K562 (cell line): ENCODE results near the gene ITPR1. TPM values are rescaled to one million over a fixed set of nuclear protein-coding genes. Genes with fewer than 3 reads are reported as not detected.

ENCODE experiments used
- ARID1B ChIP-seq: fragments of 450-650 bp; IDR thresholded peaks from 2 replicates; pipeline ENCODE4 v1.6.1; 2016; ENCODE audit warnings: antibody characterized with exemption, mild to moderate bottlenecking, inconsistent platforms
- BCOR ChIP-seq: fragments of 450-650 bp; IDR thresholded peaks from 2 replicates; pipeline ENCODE4 v1.6.1; 2016
- CBFA2T3 ChIP-seq: fragments of 450-650 bp; IDR thresholded peaks from 2 replicates; pipeline ENCODE4 v1.6.1; 2017
- CBX3 ChIP-seq, 2 experiments: IDR thresholded peaks; 1 replicate in 1 of 2; 2 replicates in 1 of 2; pipeline ENCODE4 v1.6.1; 2012; ENCODE audit warnings: inconsistent platforms in 2 of 2, low read length in 2 of 2, borderline replicate concordance in 1 of 2, control low read depth in 1 of 2
- ELF2 ChIP-seq: fragments of 250-450 bp; sonication (Bioruptor Pico); IDR thresholded peaks from 2 replicates; pipeline ENCODE4 v1.5.0; 2021; ENCODE audit warnings: mild to moderate bottlenecking
- ERF ChIP-seq: fragments of 450-650 bp; formaldehyde crosslinking; IDR thresholded peaks from 2 replicates; pipeline ENCODE4 v1.4.0; 2020; ENCODE audit warnings: mild to moderate bottlenecking, mixed read lengths
- GATA2 ChIP-seq: sonication (generic); formaldehyde crosslinking; IDR thresholded peaks from 2 replicates; pipeline ENCODE4 v1.4.0; 2020; ENCODE audit warnings: mild to moderate bottlenecking, missing genetic modification reagents
- HNRNPLL ChIP-seq: fragments of 200-400 bp; formaldehyde crosslinking; IDR thresholded peaks from 2 replicates; pipeline ENCODE4 v1.6.1; 2017; ENCODE audit warnings: low read length, low read depth, mild to moderate bottlenecking; ENCODE audit not compliant: poor library complexity, severe bottlenecking
- HOXB6 ChIP-seq: fragments of 250-450 bp; sonication (Bioruptor Pico); IDR thresholded peaks from 2 replicates; pipeline ENCODE4 v1.5.1; 2022; ENCODE audit warnings: mild to moderate bottlenecking, borderline replicate concordance
- KAT8 ChIP-seq: fragments of 450-650 bp; IDR thresholded peaks from 2 replicates; pipeline ENCODE4 v1.6.1; 2016; ENCODE audit warnings: low read depth, mild to moderate bottlenecking
- MCM3 ChIP-seq: fragments of 450-650 bp; IDR thresholded peaks from 2 replicates; pipeline ENCODE4 v1.6.1; 2016
- MIER1 ChIP-seq: fragments of 450-650 bp; IDR thresholded peaks from 2 replicates; pipeline ENCODE4 v1.6.1; 2016; ENCODE audit warnings: antibody characterized with exemption, mild to moderate bottlenecking, low read depth
- PHTF2 ChIP-seq: fragments of 250-450 bp; sonication (Bioruptor Pico); IDR thresholded peaks from 2 replicates; pipeline ENCODE4 v1.5.0; 2021; ENCODE audit warnings: mild to moderate bottlenecking
- SRSF9 ChIP-seq: fragments of 200-400 bp; formaldehyde crosslinking; IDR thresholded peaks from 2 replicates; pipeline ENCODE4 v1.6.1; 2017; ENCODE audit warnings: low read depth, low read length, borderline replicate concordance
- TBL1XR1 ChIP-seq, 2 experiments: IDR thresholded peaks; 2 replicates each; pipeline ENCODE4 v1.6.1; 2012; ENCODE audit warnings: improper control_type of control experiment in 2 of 2, low read length in 2 of 2, mild to moderate bottlenecking in 1 of 2
- TEAD2 ChIP-seq: fragments of 450-650 bp; IDR thresholded peaks from 2 replicates; pipeline ENCODE4 v1.6.1; 2016; ENCODE audit warnings: missing genetic modification characterization, control low read depth, missing compliant biosample characterization
- TRIM28 ChIP-seq: fragments of 450-650 bp; IDR thresholded peaks from 2 replicates; pipeline ENCODE4 v1.6.1; 2017
- YBX1 ChIP-seq: fragments of 450-650 bp; IDR thresholded peaks from 2 replicates; pipeline ENCODE4 v1.7.1; 2016; ENCODE audit warnings: mild to moderate bottlenecking
- ZNF551 ChIP-seq: fragments of 250-450 bp; sonication (Bioruptor Pico); IDR thresholded peaks from 2 replicates; pipeline ENCODE4 v1.5.0; 2021; ENCODE audit warnings: mild to moderate bottlenecking, moderate library complexity
- ZNF75A ChIP-seq: fragments of 450-650 bp; formaldehyde crosslinking; IDR thresholded peaks from 2 replicates; pipeline ENCODE4 v1.4.0; 2020; ENCODE audit warnings: mild to moderate bottlenecking
- polyA plus RNA-seq, 8 experiments: library from polyadenylated mRNA; depleted of rRNA in 4 of 8; stranded (reverse) in 5 of 8; unstranded in 3 of 8; fragments of >200 nt; fragmentation: Nextera tagmentation in 2 of 8; fragmentation: Illumina TruSeq in 1 of 8; extraction: Ambion mirVana in 2 of 8; extraction: Trizol in 1 of 8; gene quantifications; 2 replicates each; pipeline versions ENCODE4 v1.2.1 to v1.2.3, GENCODE V29; 2011 to 2014; ENCODE audit warnings: inconsistent platforms in 1 of 8, missing spikeins in 1 of 8
- total RNA-seq, 7 experiments: library from RNA; depleted of rRNA in 6 of 7; stranded (reverse); fragments of >200 nt in 6 of 7; fragmentation: Illumina TruSeq in 2 of 7; extraction: Trizol in 2 of 7; gene quantifications; 2 replicates each; pipeline versions ENCODE4 v1.2.1 to v1.2.3, GENCODE V29; 2011 to 2021; ENCODE audit warnings: low replicate concordance in 1 of 7
- TF ChIP-seq, protein P1 (sequence below): fragments of 450-650 bp; formaldehyde crosslinking; conservative IDR thresholded peaks from 2 replicates; pipeline ENCODE4 v1.4.0; 2022; ENCODE audit warnings: mild to moderate bottlenecking, missing genetic modification characterization
- TF ChIP-seq, protein P2 (sequence below): fragments of 450-650 bp; IDR thresholded peaks from 2 replicates; pipeline ENCODE4 v1.6.1; 2016; ENCODE audit warnings: low read depth, mild to moderate bottlenecking, moderate library complexity
- TF ChIP-seq, protein P3 (sequence below): fragments of 450-650 bp; IDR thresholded peaks from 2 replicates; pipeline ENCODE4 v1.6.1; 2014; ENCODE audit warnings: low read depth, mild to moderate bottlenecking, moderate library complexity, borderline replicate concordance
- TF ChIP-seq, protein P4 (sequence below): fragments of 450-650 bp; formaldehyde crosslinking; IDR thresholded peaks from 2 replicates; pipeline ENCODE4 v1.4.0; 2022; ENCODE audit warnings: missing genetic modification characterization
- TF ChIP-seq, protein P5 (sequence below), 2 experiments: IDR thresholded peaks; 2 replicates each; pipeline ENCODE4 v1.6.1; 2011; ENCODE audit warnings: borderline replicate concordance in 1 of 2, control low read depth in 1 of 2, low read depth in 1 of 2, low read length in 1 of 2, mild to moderate bottlenecking in 1 of 2, mixed read lengths in 1 of 2, moderate library complexity in 1 of 2; ENCODE audit not compliant: insufficient read depth in 1 of 2, insufficient read length in 1 of 2, poor library complexity in 1 of 2, severe bottlenecking in 1 of 2; ENCODE audit errors: extremely low read depth in 1 of 2

ITPR1 gene
- total and polyA plus RNA-seq, 9 of the 15 experiments (the other 6 are each of a cell fraction or from before 2014, with no cell fraction given): 22.4 to 40.0 (median 27.4) TPM

DNA sequence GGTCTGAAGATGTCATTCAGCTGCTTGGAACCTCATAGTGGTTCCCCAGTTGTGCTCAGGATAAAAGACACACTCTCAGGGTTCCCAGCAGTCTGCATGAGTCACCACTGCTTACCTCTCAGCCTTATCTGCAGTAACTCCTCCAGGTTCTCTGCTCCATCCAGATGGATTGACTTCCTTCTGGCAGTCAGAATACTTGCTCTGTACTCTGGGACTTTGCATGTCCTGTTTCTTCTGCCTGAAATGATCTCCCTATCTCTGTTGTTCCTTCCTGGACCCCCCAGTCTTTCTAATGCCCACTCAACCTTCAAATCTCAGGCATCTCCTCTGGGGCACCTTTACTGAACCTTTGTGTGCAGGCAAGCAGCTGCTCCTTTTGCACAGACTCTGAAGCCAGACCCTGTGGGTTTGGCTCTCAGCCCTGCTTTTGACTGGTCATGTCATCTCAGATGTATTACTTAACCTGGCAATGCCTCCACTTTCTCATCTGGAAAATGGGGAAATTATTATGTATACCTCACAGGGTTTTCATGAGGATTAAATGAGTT is 38.4 kb downstream of the ITPR1 start (continued):
- TF ChIP-seq, protein P1, sequence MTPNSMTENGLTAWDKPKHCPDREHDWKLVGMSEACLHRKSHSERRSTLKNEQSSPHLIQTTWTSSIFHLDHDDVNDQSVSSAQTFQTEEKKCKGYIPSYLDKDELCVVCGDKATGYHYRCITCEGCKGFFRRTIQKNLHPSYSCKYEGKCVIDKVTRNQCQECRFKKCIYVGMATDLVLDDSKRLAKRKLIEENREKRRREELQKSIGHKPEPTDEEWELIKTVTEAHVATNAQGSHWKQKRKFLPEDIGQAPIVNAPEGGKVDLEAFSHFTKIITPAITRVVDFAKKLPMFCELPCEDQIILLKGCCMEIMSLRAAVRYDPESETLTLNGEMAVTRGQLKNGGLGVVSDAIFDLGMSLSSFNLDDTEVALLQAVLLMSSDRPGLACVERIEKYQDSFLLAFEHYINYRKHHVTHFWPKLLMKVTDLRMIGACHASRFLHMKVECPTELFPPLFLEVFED: no peak
- TF ChIP-seq SRSF9 (no peak), ARID1B (peak; percentile 97), ZNF551 (no peak), TBL1XR1 (IDR thresholded peaks at IDR 0.05; ENCODE audit: low read length in 2 of 2) (peak in 1 of 2 experiments; percentile 42; a peak in 2 of 4 replicates), GATA2 (peak; percentile 87), TRIM28 (peak; percentile 48; the same call in 1 of the 2 replicates), ERF (CRISPR knock-in tag) (no peak), MCM3 (no peak), KAT8 (no peak), YBX1 (no peak), HNRNPLL (no peak), MIER1 (0 out of 2 replicates have a peak, but pooled peaks have one; percentile 14), CBFA2T3 (peak; percentile 93), ZNF75A (CRISPR knock-in tag) (no peak), PHTF2 (CRISPR knock-in tag) (no peak), BCOR (peak; percentile 90), CBX3 (IDR thresholded peaks at IDR 0.05; ENCODE audit: borderline replicate concordance in 1 of 2, low read length in 2 of 2) (peak in 1 of 2 experiments; percentile 69; a peak in 1 of 3 replicates), HOXB6 (no peak), TEAD2 (tag) (no peak), ELF2 (CRISPR knock-in tag) (no peak)
- TF ChIP-seq, protein P2, sequence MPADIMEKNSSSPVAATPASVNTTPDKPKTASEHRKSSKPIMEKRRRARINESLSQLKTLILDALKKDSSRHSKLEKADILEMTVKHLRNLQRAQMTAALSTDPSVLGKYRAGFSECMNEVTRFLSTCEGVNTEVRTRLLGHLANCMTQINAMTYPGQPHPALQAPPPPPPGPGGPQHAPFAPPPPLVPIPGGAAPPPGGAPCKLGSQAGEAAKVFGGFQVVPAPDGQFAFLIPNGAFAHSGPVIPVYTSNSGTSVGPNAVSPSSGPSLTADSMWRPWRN: peak; percentile 45; the same call in 1 of the 2 replicates
- TF ChIP-seq, protein P3, sequence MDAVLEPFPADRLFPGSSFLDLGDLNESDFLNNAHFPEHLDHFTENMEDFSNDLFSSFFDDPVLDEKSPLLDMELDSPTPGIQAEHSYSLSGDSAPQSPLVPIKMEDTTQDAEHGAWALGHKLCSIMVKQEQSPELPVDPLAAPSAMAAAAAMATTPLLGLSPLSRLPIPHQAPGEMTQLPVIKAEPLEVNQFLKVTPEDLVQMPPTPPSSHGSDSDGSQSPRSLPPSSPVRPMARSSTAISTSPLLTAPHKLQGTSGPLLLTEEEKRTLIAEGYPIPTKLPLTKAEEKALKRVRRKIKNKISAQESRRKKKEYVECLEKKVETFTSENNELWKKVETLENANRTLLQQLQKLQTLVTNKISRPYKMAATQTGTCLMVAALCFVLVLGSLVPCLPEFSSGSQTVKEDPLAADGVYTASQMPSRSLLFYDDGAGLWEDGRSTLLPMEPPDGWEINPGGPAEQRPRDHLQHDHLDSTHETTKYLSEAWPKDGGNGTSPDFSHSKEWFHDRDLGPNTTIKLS: peak; percentile 92; the same call in 1 of the 2 replicates
- TF ChIP-seq, protein P4, sequence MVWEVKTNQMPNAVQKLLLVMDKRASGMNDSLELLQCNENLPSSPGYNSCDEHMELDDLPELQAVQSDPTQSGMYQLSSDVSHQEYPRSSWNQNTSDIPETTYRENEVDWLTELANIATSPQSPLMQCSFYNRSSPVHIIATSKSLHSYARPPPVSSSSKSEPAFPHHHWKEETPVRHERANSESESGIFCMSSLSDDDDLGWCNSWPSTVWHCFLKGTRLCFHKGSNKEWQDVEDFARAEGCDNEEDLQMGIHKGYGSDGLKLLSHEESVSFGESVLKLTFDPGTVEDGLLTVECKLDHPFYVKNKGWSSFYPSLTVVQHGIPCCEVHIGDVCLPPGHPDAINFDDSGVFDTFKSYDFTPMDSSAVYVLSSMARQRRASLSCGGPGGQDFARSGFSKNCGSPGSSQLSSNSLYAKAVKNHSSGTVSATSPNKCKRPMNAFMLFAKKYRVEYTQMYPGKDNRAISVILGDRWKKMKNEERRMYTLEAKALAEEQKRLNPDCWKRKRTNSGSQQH (CRISPR knock-in tag): 0 out of 2 replicates have a peak, but pooled peaks have one; percentile 5
- TF ChIP-seq, protein P5, sequence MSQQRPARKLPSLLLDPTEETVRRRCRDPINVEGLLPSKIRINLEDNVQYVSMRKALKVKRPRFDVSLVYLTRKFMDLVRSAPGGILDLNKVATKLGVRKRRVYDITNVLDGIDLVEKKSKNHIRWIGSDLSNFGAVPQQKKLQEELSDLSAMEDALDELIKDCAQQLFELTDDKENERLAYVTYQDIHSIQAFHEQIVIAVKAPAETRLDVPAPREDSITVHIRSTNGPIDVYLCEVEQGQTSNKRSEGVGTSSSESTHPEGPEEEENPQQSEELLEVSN (IDR thresholded peaks at IDR 0.05; ENCODE audit: borderline replicate concordance in 1 of 2, extremely low read depth in 1 of 2, insufficient read depth in 1 of 2, insufficient read length in 1 of 2, low read depth in 1 of 2, low read length in 1 of 2, poor library complexity in 1 of 2, severe bottlenecking in 1 of 2): no peak
